Heart right ventricle (tissue), 16 donors: ENCODE data around the gene SLC25A30. TPM values are rescaled to one million over a fixed set of nuclear protein-coding genes. Genes with fewer than 3 reads are reported as not detected.

Source experiments
- ATAC-seq, 8 donors: fragments of 200-7000 bp; cut with Tn5 transposase; one replicate each; pipeline ENCODE4 v1.9.1; 2020; ENCODE audit warnings: mild to moderate bottlenecking in 8 of 8, moderate library complexity in 8 of 8, moderate number of reproducible peaks in 1 of 8
- DNase-seq, 2 donors: peaks; one replicate each; pipeline ENCODE4 v3.0.0-alpha.2; 2020
- H3K27ac ChIP-seq, 10 donors: fragments of 200-600 bp; sonication (generic) in 2 of 10; one replicate each; pipeline versions ENCODE4 v1.5.0 to v1.8.0; 2020 to 2022; ENCODE audit warnings: mild to moderate bottlenecking in 3 of 10
- H3K27me3 ChIP-seq, 7 donors: fragments of 200-600 bp; one replicate each; pipeline ENCODE4 v1.8.0; 2021 to 2022; ENCODE audit warnings: mild to moderate bottlenecking in 2 of 7
- H3K36me3 ChIP-seq, 9 donors: fragments of 200-600 bp; sonication (generic) in 1 of 9; one replicate each; pipeline versions ENCODE4 v1.5.0 to v1.8.0; 2020 to 2022; ENCODE audit warnings: mild to moderate bottlenecking in 2 of 9
- H3K4me1 ChIP-seq, 9 donors: fragments of 200-600 bp; sonication (generic) in 1 of 9; one replicate each; pipeline versions ENCODE4 v1.5.0 to v1.8.0; 2020 to 2022; ENCODE audit warnings: mild to moderate bottlenecking in 4 of 9
- H3K4me3 ChIP-seq, 10 donors: fragments of 200-600 bp; sonication (generic) in 2 of 10; one replicate each; pipeline versions ENCODE4 v1.5.0 to v1.8.0; 2020 to 2022; ENCODE audit warnings: mild to moderate bottlenecking in 7 of 10, moderate library complexity in 2 of 10
- H3K9me3 ChIP-seq, 11 donors: fragments of 200-600 bp in 10 of 11; sonication (generic) in 2 of 11; one replicate each; pipeline versions ENCODE4 v1.5.0 to v1.8.0; 2013 to 2022; ENCODE audit warnings: mild to moderate bottlenecking in 2 of 11, control low read depth in 1 of 11, moderate library complexity in 1 of 11
- WGBS, 2 donors: extraction: QIAGEN DNeasy Blood & Tissue Kit; methylation state at CpG; one replicate each; pipeline ENCODE4 v1.1.7; 2013; ENCODE audit warnings: inconsistent platforms in 1 of 2; 5-methylcytosine and 5-hydroxymethylcytosine counted together
- intact Hi-C, 10 donors: fragments of 100-400 bp; cut with DNase I; formaldehyde crosslinking; loops; one replicate each; pipeline versions ENCODE4 v1.11.1 to v1.14.2; 2022
- polyA plus RNA-seq, 2 donors: library from polyadenylated mRNA; stranded (reverse); fragments of 200-250 nt; gene quantifications; one replicate each; pipeline ENCODE4 v1.2.3, GENCODE V29; 2013
- total RNA-seq, 10 donors: library from RNA; stranded (reverse); fragmentation: NEBNext Ultra II Directional in 3 of 10; extraction: Animal tissue kit (Norgen Biotek cat#: 25700) in 3 of 10; gene quantifications; one replicate each; pipeline versions ENCODE4 v1.2.1 to v1.2.4, GENCODE V29; 2021 to 2023
- TF ChIP-seq, protein P1 (sequence below), 9 donors: fragments of 200-600 bp; sonication (generic) in 2 of 9; IDR thresholded peaks; one replicate each; pipeline versions ENCODE4 v1.5.0 to v1.8.0; 2021 to 2022; ENCODE audit warnings: antibody characterized with exemption in 9 of 9, mild to moderate bottlenecking in 5 of 9, moderate library complexity in 1 of 9
- donor health status: Arrhythmogenic right ventricular cardiomyopathy.
- donor health status: ischemic (EF 13 %, LVEDD 7.1; RV severe dilation, severe dysfunction).
- donor health status: healthy with polysubstance abuse.
- donor health status: DM: no; HTN: yes; CAD: no.
- donor health status: DM: no; HTN: no; CAD: no.
- donor health status: ischemic (EF 25% LVEDD 6.9; RV normal size, moderate dysfunction).
- donor health status: ischemic (EF 25% LVEDD 5.7; RV mildly dilated, moderate dysfunction).
- donor health status: healthy.
- donor health status: DM: yes; HTN: yes; CAD: no.
- donor health status: Ischemic cardiomyopathy.
- donor health status: ischemic (EF 35%, LVEDD 5.7; RV mildly dilated, moderate dysfunction).
- donor health status: nonischemic (EF 11% LVEDD 7.7; RV severe dilation, severe dysfunction).
- donor health status: DM: yes; HTN: yes; CAD: no.
- donor health status: PGD.
- donor health status: ischemic (EF 29% LVEDD 5.4; RV normal size, mild dysfunction).
- donor health status: nonischemic (EF 23%, LVEDD 6.1; RV moderate dilation, normal function).

The SLC25A30 gene
- total and polyA plus RNA-seq, 12 donors = 9.3 to 280 (median 157) TPM

DNA sequence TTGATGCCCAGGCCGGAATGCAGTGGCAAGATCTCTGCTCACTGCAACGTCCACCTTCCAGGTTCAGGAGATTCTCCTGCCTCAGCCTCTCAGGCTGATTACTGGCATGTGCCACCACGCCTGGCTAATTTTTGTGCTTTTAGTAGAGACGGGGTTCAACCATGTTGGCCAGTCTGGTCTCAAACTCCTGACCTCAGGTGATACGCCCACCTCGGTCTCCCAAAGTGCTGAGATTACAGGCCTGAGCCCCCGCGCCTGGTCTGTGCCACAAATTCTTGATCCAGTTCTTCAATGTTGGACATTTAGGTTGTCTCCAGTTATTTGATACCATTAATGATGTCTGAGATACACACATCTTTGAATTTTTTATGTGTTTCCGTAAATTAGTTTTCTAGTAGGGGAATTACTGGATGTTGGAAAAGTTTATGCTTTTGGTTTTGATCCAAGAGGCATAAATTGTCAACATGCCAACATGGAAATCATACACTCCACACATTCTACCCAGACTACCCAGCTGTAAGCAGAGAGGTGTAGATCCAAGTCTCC lies 46.0 kb upstream of the SLC25A30 start:
- ATAC-seq = no peak

DNA sequence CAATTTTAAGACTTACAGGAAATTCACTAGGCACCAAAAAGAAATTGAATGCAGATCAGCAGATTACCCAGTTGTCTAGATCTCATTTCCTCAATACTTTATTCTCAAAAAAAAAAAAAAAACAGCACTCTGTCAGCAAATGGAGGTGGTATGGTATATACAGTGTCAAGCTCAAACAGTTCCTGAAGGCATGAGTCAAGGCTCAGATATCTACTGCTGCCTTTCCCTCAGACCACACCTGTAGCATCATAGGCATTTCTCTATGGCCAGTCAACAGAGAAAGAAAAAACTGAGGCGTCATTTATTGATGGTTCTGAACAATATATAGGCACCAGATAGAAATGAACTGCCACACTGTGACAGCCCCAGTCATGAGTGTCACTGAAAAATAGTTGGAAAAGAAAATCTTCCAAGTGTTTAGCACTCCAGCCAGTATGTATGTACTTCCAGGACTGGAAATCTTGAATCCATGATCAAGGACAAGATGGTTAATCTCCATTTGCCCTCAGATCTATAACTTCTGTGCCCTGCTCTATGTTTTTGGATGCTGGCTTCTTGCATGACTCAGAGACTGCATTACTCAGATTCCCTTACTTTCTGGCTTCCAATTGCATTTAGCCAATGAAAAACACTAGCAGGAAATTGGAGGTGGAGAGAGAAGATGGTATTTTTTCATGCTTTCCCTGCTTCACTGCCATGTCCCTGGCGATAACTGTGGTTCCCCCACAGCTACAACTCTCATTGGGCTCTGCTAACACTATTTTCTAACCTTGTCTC lies 38.2 kb upstream of the SLC25A30 start:
- H3K4me1 ChIP-seq = no peaks in the 10 kb centered on the region
- H3K27me3 ChIP-seq = no peaks in the 10 kb centered on the region
- no peak overlapping the region for H3K27ac ChIP-seq
- WGBS, 2 donors = 84 to 94% methylated on average over 2 of the region's 2 CpGs
- H3K36me3 ChIP-seq = no peaks in the 10 kb centered on the region
- intact Hi-C loops = no loop called here
- H3K9me3 ChIP-seq = peaks cover 0 to 13% (median 0%) of the 10 kb centered on the region in 11 donors
- DNase-seq = no peak
- TF ChIP-seq, protein P1, sequence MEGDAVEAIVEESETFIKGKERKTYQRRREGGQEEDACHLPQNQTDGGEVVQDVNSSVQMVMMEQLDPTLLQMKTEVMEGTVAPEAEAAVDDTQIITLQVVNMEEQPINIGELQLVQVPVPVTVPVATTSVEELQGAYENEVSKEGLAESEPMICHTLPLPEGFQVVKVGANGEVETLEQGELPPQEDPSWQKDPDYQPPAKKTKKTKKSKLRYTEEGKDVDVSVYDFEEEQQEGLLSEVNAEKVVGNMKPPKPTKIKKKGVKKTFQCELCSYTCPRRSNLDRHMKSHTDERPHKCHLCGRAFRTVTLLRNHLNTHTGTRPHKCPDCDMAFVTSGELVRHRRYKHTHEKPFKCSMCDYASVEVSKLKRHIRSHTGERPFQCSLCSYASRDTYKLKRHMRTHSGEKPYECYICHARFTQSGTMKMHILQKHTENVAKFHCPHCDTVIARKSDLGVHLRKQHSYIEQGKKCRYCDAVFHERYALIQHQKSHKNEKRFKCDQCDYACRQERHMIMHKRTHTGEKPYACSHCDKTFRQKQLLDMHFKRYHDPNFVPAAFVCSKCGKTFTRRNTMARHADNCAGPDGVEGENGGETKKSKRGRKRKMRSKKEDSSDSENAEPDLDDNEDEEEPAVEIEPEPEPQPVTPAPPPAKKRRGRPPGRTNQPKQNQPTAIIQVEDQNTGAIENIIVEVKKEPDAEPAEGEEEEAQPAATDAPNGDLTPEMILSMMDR (IDR thresholded peaks at IDR 0.05) = no peak
- no peak overlapping the region for H3K4me3 ChIP-seq
- ATAC-seq = no peak

More for the DNA sequence above, 46.0 kb upstream of the SLC25A30 start:
- intact Hi-C loops = loop anchor here in 6 of 10 donors (2.0 to 10.0 kb wide), 7 partner anchors 41 to 119 kb away; partner anchors contain the start of genes SLC25A30 (in 3 of the 6) and TPT1 (in 1 of the 6)
- TF ChIP-seq, protein P1 (IDR thresholded peaks at IDR 0.05) = peak in 3 of 9 donors; percentile 45 to 48 (median 47)
- 84 to 89% methylated on average over 9 of the region's 9 CpGs for WGBS, 2 donors
- Histone ChIP-seq H3K27me3 (no peaks in the 10 kb centered on the region), H3K4me1 (peaks cover 6 to 45% (median 41%) of the 10 kb centered on the region in 9 donors), H3K4me3 (peak overlapping the region; percentile 75 to 97 (median 85)), H3K9me3 (no peaks in the 10 kb centered on the region), H3K27ac (peak overlapping the region; percentile 70 to 97 (median 94)), H3K36me3 (peaks cover 0 to 10% (median 0%) of the 10 kb centered on the region in 9 donors)
- DNase-seq = peak in 1 of 2 donors; percentile 7

DNA sequence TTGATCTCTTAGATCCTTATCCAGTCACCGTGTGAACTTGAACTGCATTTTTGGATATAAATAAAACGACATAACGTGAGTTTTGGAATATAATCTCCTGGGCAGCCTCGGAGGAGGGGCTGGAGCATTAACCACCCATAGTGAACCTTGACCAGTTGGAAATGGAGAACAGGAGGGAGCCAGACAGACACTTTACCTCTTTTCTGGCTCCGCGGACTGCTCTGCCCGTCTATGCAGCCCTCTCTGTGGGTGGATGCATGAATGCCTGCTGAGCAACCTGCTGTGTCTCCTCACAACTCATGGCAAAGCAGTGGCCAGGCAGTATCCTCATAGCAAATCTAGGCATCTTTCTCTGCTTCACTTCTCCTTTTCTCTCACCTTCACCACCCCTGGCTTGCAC lies 36.0 kb upstream of the SLC25A30 start:
- H3K27ac ChIP-seq = no peak overlapping the region
- intact Hi-C loops = no loop called here
- 59 to 69% methylated on average over 7 of the region's 7 CpGs for WGBS, 2 donors
- TF ChIP-seq, protein P1 (IDR thresholded peaks at IDR 0.05) = no peak
- H3K4me3 ChIP-seq = no peak overlapping the region
- H3K4me1 ChIP-seq = no peaks in the 10 kb centered on the region
- H3K36me3 ChIP-seq = no peaks in the 10 kb centered on the region
- no peaks in the 10 kb centered on the region for H3K27me3 ChIP-seq
- ATAC-seq = no peak
- H3K9me3 ChIP-seq = peaks cover 0 to 13% (median 0%) of the 10 kb centered on the region in 11 donors
- no peak for DNase-seq

DNA sequence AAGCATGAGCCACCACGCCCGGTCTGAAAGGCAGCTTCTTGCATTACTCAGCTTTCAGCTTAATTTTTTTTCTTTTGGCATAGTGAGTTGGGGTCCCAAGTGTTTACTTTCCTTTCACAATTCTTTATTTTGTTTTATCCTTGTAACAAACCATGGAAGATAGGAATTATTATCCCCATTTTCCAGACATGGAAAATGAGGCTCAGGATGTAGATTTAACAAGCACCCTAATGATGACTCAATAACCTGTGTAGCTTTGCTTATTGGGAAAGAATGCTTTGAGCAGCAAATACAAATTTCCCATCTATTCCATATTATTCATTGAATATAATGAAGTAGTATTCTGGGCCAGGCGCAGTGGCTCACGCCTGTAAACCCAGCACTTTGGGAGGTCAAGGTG lies 33.1 kb upstream of the SLC25A30 start:
- Histone ChIP-seq H3K27ac (no peak overlapping the region), H3K27me3 (no peaks in the 10 kb centered on the region)

More for the DNA sequence above, 33.1 kb upstream of the SLC25A30 start:
- intact Hi-C loops = no loop called here
- ATAC-seq = no peak
- H3K4me3 ChIP-seq = no peak overlapping the region
- no peaks in the 10 kb centered on the region for H3K4me1 ChIP-seq
- no peaks in the 10 kb centered on the region for H3K9me3 ChIP-seq
- 92 to 98% methylated on average over 4 of the region's 4 CpGs for WGBS, 2 donors
- DNase-seq = no peak
- TF ChIP-seq, protein P1 (IDR thresholded peaks at IDR 0.05) = no peak
- H3K36me3 ChIP-seq = no peaks in the 10 kb centered on the region
